Measurements from ENCODE around the gene CMSS1. TPM values are rescaled to one million over a fixed set of nuclear protein-coding genes. Genes with fewer than 3 reads are reported as not detected.

The CMSS1 gene
- total RNA-seq, 1 donor from 2014 or later: 17.3 TPM

DNA sequence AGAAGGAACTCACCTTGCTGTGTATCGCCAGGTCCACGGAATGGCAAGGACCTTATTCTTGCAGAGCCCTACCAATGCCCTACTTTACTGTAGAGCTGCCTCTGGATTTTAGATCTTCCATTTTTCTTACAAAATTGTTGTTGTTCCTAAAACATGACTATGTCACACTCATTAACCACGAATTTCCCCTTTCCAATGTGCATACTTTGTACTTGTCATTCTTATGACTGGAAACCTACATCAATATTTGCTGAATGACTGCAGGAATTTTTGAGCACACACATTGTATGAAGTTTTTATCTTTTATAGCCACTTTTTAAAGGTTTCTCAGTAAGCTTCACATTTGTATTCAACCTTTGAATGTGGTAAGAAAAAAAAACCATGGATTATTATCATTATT, 35.9 kb upstream of the CMSS1 start:
- Histone ChIP-seq H3K4me1 (no peaks in the 10 kb centered on the region), H3K9me3 (no peaks in the 10 kb centered on the region), H3K4me3 (no peak overlapping the region), H3K27me3 (ENCODE audit: low read depth) (no peaks in the 10 kb centered on the region), H3K36me3 (no peaks in the 10 kb centered on the region), H3K27ac (no peak overlapping the region)
- intact Hi-C loops (cut with DNase I): no loop called here
- TF ChIP-seq, protein P1, sequence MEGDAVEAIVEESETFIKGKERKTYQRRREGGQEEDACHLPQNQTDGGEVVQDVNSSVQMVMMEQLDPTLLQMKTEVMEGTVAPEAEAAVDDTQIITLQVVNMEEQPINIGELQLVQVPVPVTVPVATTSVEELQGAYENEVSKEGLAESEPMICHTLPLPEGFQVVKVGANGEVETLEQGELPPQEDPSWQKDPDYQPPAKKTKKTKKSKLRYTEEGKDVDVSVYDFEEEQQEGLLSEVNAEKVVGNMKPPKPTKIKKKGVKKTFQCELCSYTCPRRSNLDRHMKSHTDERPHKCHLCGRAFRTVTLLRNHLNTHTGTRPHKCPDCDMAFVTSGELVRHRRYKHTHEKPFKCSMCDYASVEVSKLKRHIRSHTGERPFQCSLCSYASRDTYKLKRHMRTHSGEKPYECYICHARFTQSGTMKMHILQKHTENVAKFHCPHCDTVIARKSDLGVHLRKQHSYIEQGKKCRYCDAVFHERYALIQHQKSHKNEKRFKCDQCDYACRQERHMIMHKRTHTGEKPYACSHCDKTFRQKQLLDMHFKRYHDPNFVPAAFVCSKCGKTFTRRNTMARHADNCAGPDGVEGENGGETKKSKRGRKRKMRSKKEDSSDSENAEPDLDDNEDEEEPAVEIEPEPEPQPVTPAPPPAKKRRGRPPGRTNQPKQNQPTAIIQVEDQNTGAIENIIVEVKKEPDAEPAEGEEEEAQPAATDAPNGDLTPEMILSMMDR (IDR thresholded peaks at IDR 0.05): no peak
- DNase-seq: no peak
- ATAC-seq: no peak

DNA sequence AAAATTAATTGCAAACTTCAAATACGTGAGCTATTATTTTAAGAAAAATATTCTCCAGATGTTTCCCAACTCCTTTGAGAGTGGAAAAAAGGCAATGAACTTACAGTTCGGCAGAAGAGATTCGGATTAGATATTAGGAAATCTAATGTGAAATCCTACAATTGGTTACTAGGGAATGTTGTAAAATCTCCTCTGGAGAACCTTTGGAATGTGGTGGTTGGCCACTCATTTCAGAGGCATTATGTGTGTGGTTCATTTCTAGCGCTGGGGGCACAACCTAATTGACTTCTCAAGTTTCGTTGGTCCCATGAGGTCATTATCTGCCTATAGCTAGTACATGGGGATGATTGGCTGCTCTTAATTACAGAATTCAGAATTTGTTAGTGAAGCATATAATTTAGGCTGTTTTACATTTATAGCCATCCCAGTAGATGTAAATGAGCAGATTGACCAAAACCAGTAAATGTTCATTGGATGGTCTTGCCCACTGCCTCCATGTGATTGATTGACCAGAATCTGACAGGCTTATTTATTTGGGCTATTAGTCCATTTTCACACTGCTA, 34.6 kb upstream of the CMSS1 start:
- Histone ChIP-seq H3K27ac (no peak overlapping the region), H3K4me1 (no peaks in the 10 kb centered on the region), H3K4me3 (no peak overlapping the region), H3K27me3 (ENCODE audit: low read depth) (no peaks in the 10 kb centered on the region), H3K36me3 (no peaks in the 10 kb centered on the region), H3K9me3 (no peaks in the 10 kb centered on the region)
- intact Hi-C loops (cut with DNase I): no loop called here
- DNase-seq (no peak), ATAC-seq (no peak)
- TF ChIP-seq, protein P1 (IDR thresholded peaks at IDR 0.05): no peak

GRCh38 chr3:99789011-99789721, 28.5 kb upstream of the CMSS1 start:
- no peaks in the 10 kb centered on the region for H3K27me3 ChIP-seq (ENCODE audit: low read depth)
- TF ChIP-seq, protein P1 (IDR thresholded peaks at IDR 0.05): peak; percentile 56
- DNase-seq: no peak
- peaks cover 1% of the 10 kb centered on the region for H3K36me3 ChIP-seq
- no peak overlapping the region for H3K27ac ChIP-seq
- no peaks in the 10 kb centered on the region for H3K9me3 ChIP-seq
- intact Hi-C loops (cut with DNase I): no loop called here
- H3K4me1 ChIP-seq: no peaks in the 10 kb centered on the region
- peak; percentile 79 to 93 for ATAC-seq
- no peak overlapping the region for H3K4me3 ChIP-seq

- TF ChIP-seq, protein P1 (IDR thresholded peaks at IDR 0.05): no peak
- Histone ChIP-seq H3K27me3 (ENCODE audit: low read depth) (no peaks in the 10 kb centered on the region), H3K9me3 (no peaks in the 10 kb centered on the region), H3K36me3 (peaks cover 9% of the 10 kb centered on the region), H3K4me3 (no peak overlapping the region), H3K4me1 (no peaks in the 10 kb centered on the region), H3K27ac (no peak overlapping the region)
- intact Hi-C loops (cut with DNase I): no loop called here
- ATAC-seq (peak in 1 of 2 donors; percentile 25), DNase-seq (no peak)
Measured at GRCh38 chr3:99794485-99794884, 23.2 kb upstream of the CMSS1 start.

DNA sequence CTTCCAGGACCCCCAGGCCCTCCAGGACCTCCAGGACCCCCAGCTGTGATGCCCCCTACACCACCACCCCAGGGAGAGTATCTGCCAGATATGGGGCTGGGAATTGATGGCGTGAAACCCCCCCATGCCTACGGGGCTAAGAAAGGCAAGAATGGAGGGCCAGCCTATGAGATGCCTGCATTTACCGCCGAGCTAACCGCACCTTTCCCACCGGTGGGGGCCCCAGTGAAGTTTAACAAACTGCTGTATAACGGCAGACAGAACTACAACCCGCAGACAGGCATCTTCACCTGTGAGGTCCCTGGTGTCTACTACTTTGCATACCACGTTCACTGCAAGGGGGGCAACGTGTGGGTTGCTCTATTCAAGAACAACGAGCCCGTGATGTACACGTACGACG, 22.1 kb upstream of the CMSS1 start:
- no peak for ATAC-seq
- Histone ChIP-seq H3K27me3 (ENCODE audit: low read depth) (no peaks in the 10 kb centered on the region), H3K36me3 (peaks cover 9% of the 10 kb centered on the region), H3K9me3 (no peaks in the 10 kb centered on the region), H3K4me1 (no peaks in the 10 kb centered on the region), H3K27ac (no peak overlapping the region), H3K4me3 (no peak overlapping the region)
- intact Hi-C loops (cut with DNase I): no loop called here
- TF ChIP-seq, protein P1 (IDR thresholded peaks at IDR 0.05): no peak
- DNase-seq: no peak

Data from lower lobe of right lung (tissue), 2 donors.